KMS-11 (cell line): Measurements from ENCODE around the gene HADH.

Experiments
- H2AFZ ChIP-seq: fragments of 200-600 bp; sonication (generic); 2 replicates; pipeline ENCODE4 v1.6.1; 2016; ENCODE audit warnings: antibody characterized with exemption, mixed run types, low read depth
- H3K27ac ChIP-seq: fragments of 200-600 bp; sonication (generic); 2 replicates; pipeline ENCODE4 v1.6.1; 2016; ENCODE audit warnings: mild to moderate bottlenecking, mixed run types
- H3K27me3 ChIP-seq: fragments of 200-600 bp; sonication (generic); 2 replicates; pipeline ENCODE4 v1.6.1; 2017; ENCODE audit warnings: mild to moderate bottlenecking, low read depth, mixed run types, moderate library complexity; ENCODE audit not compliant: insufficient read depth
- H3K36me3 ChIP-seq: fragments of 200-600 bp; sonication (generic); 2 replicates; pipeline ENCODE4 v1.6.1; 2017; ENCODE audit warnings: mild to moderate bottlenecking, mixed run types; ENCODE audit not compliant: insufficient read depth
- H3K4me1 ChIP-seq: fragments of 200-600 bp; sonication (generic); 2 replicates; pipeline ENCODE4 v1.6.1; 2016; ENCODE audit warnings: mild to moderate bottlenecking, low read depth, mixed run types; ENCODE audit not compliant: poor library complexity, severe bottlenecking
- H3K4me2 ChIP-seq: fragments of 200-600 bp; sonication (generic); 2 replicates; pipeline ENCODE4 v1.7.0; 2016; ENCODE audit warnings: mild to moderate bottlenecking, mixed run types
- H3K4me3 ChIP-seq: fragments of 200-600 bp; sonication (generic); IDR thresholded peaks from 2 replicates; pipeline ENCODE4 v1.6.1; 2017; ENCODE audit warnings: low read depth, low read length, mixed read lengths; ENCODE audit not compliant: insufficient read depth
- H3K79me2 ChIP-seq: fragments of 200-600 bp; sonication (generic); 2 replicates; pipeline ENCODE4 v1.6.1; 2016; ENCODE audit warnings: low read depth, mixed run types; ENCODE audit not compliant: insufficient read depth
- H3K9ac ChIP-seq: fragments of 200-600 bp; sonication (generic); 2 replicates; pipeline ENCODE4 v1.6.1; 2016; ENCODE audit warnings: mild to moderate bottlenecking, mixed run types
- H4K20me1 ChIP-seq: fragments of 200-600 bp; sonication (generic); 2 replicates; pipeline ENCODE4 v1.6.1; 2016; ENCODE audit warnings: mild to moderate bottlenecking, mixed run types; ENCODE audit not compliant: insufficient read depth
- CTCF ChIP-seq: fragments of 200-600 bp; sonication (generic); conservative IDR thresholded peaks from 2 replicates; pipeline ENCODE4 v1.6.1; 2017; ENCODE audit warnings: low read depth, mild to moderate bottlenecking, antibody characterized with exemption, low read length, moderate library complexity, mixed read lengths

Gene HADH

GRCh38 chr4:108033348-108033747 lies 43.7 kb downstream of the HADH start:
- peak overlapping the region; percentile 94; the same call in 1 of the 2 replicates for H3K4me2 ChIP-seq
- no peak overlapping the region for H2AFZ ChIP-seq
- no peak for TF ChIP-seq CTCF

GRCh38 chr4:108034565-108034964 lies 44.9 kb downstream of the HADH start:
- H3K27ac ChIP-seq = peak overlapping the region; percentile 84
- 0 out of 2 replicates have a peak, but pooled peaks cover 4% of the 10 kb centered on the region for H3K36me3 ChIP-seq
- no peaks in the 10 kb centered on the region for H3K27me3 ChIP-seq
- no peak for TF ChIP-seq CTCF
- H3K9ac ChIP-seq = peak overlapping the region; percentile 45; the same call in 1 of the 2 replicates
- H4K20me1 ChIP-seq = no peaks in the 10 kb centered on the region
- no peaks in the 10 kb centered on the region for H3K79me2 ChIP-seq
- H3K4me1 ChIP-seq = peaks cover 93% of the 10 kb centered on the region
- H2AFZ ChIP-seq = no peak overlapping the region
- no peak overlapping the region for H3K4me3 ChIP-seq
- H3K4me2 ChIP-seq = peak overlapping the region; percentile 94

More at GRCh38 chr4:108033348-108033747, 43.7 kb downstream of the HADH start:
- Histone ChIP-seq H3K79me2 (no peaks in the 10 kb centered on the region), H4K20me1 (no peaks in the 10 kb centered on the region), H3K4me1 (peaks cover 86% of the 10 kb centered on the region), H3K27me3 (no peaks in the 10 kb centered on the region), H3K27ac (peak overlapping the region; percentile 84), H3K4me3 (no peak overlapping the region), H3K36me3 (0 out of 2 replicates have a peak, but pooled peaks cover 4% of the 10 kb centered on the region), H3K9ac (no peak overlapping the region)

- Histone ChIP-seq H3K79me2 (no peaks in the 10 kb centered on the region), H3K27ac (peak overlapping the region; percentile 84), H3K36me3 (0 out of 2 replicates have a peak, but pooled peaks cover 4% of the 10 kb centered on the region), H3K4me1 (peaks cover 88% of the 10 kb centered on the region), H3K9ac (peak overlapping the region; percentile 45; the same call in 1 of the 2 replicates), H3K4me2 (peak overlapping the region; percentile 94), H4K20me1 (no peaks in the 10 kb centered on the region), H3K4me3 (no peak overlapping the region), H2AFZ (peak overlapping the region; percentile 4; the same call in 1 of the 2 replicates), H3K27me3 (no peaks in the 10 kb centered on the region)
- TF ChIP-seq CTCF = no peak
These were observed 46.0 kb downstream of the HADH start for GRCh38 chr4:108035691-108036090.

GRCh38 chr4:108036213-108036612 lies 46.5 kb downstream of the HADH start:
- no peak for TF ChIP-seq CTCF
- Histone ChIP-seq H3K36me3 (0 out of 2 replicates have a peak, but pooled peaks cover 4% of the 10 kb centered on the region), H3K4me1 (peaks cover 83% of the 10 kb centered on the region), H3K27me3 (no peaks in the 10 kb centered on the region), H3K4me2 (peak overlapping the region; percentile 94), H3K27ac (peak overlapping the region; percentile 84), H3K79me2 (no peaks in the 10 kb centered on the region), H3K4me3 (no peak overlapping the region), H4K20me1 (no peaks in the 10 kb centered on the region), H2AFZ (peak overlapping the region; percentile 4; the same call in 1 of the 2 replicates), H3K9ac (peak overlapping the region; percentile 45)
